Measurements from ENCODE around the gene SLC12A9. TPM values are rescaled to one million over a fixed set of nuclear protein-coding genes. Genes with fewer than 3 reads are reported as not detected.

Gene SLC12A9
- total and polyA plus RNA-seq, 5 donors from 2014 or later: 5.7 to 42.7 (median 6.3) TPM

GRCh38 chr7:100827330-100828226, 24.9 kb upstream of the SLC12A9 start, which contains the start of gene EPHB4:
EPHB4 (minus strand) TSS chr7:100827523; CDS start chr7:100827030, 493 bp downstream.
- H3K36me3 Mint-ChIP-seq: no peaks in the 10 kb centered on the region
- H3K9me3 Mint-ChIP-seq: peaks cover 0 to 2% (median 0%) of the 10 kb centered on the region in 7 donors
- Histone ChIP-seq H3K4me1 (ENCODE audit: control insufficient read depth, insufficient read depth, low read length, poor library complexity, severe bottlenecking) (peaks cover 20% of the 10 kb centered on the region), H3K9me3 (ENCODE audit: control insufficient read depth in 2 of 2, low read length in 2 of 2) (no peaks in the 10 kb centered on the region), H3K27me3 (ENCODE audit: control insufficient read depth, insufficient read depth, low read length) (peaks cover 10% of the 10 kb centered on the region), H3K36me3 (ENCODE audit: control insufficient read depth, insufficient read depth, low read length) (no peaks in the 10 kb centered on the region), H3K4me3 (ENCODE audit: low read depth, low read length) (no peak within 1 kb of the TSS), H3K27ac (ENCODE audit: insufficient read depth, low read length, poor library complexity, severe bottlenecking) (no peak within 1 kb of the TSS)
- ATAC-seq (ENCODE audit: low read depth in 2 of 2): peak in 1 of 2 donors; percentile 14
- peak within 1 kb of the TSS; percentile 40 to 79 (median 66) for H3K4me3 Mint-ChIP-seq
- peaks cover 63% of the 10 kb centered on the region for H3K27me3 Mint-ChIP-seq
- no peak for DNase-seq
- no peak within 1 kb of the TSS for H3K27ac Mint-ChIP-seq
- H3K4me1 Mint-ChIP-seq: peaks cover 0 to 23% (median 13%) of the 10 kb centered on the region in 4 donors

- ATAC-seq (ENCODE audit: low read depth in 2 of 2) (no peak), DNase-seq (no peak)
- H3K36me3 ChIP-seq (ENCODE audit: control insufficient read depth, insufficient read depth, low read length): no peaks in the 10 kb centered on the region
- H3K9me3 Mint-ChIP-seq: peaks cover 0 to 2% (median 0%) of the 10 kb centered on the region in 7 donors
- no peaks in the 10 kb centered on the region for H3K36me3 Mint-ChIP-seq
- H3K9me3 ChIP-seq (ENCODE audit: control insufficient read depth in 2 of 2, low read length in 2 of 2): no peaks in the 10 kb centered on the region
- peaks cover 20% of the 10 kb centered on the region for H3K4me1 ChIP-seq (ENCODE audit: control insufficient read depth, insufficient read depth, low read length, poor library complexity, severe bottlenecking)
- H3K27ac ChIP-seq (ENCODE audit: insufficient read depth, low read length, poor library complexity, severe bottlenecking): no peak overlapping the region
- peaks cover 10% of the 10 kb centered on the region for H3K27me3 ChIP-seq (ENCODE audit: control insufficient read depth, insufficient read depth, low read length)
- no peak overlapping the region for H3K4me3 Mint-ChIP-seq
- H3K4me1 Mint-ChIP-seq: peaks cover 0 to 24% (median 13%) of the 10 kb centered on the region in 4 donors
- H3K27ac Mint-ChIP-seq: no peak overlapping the region
- no peak overlapping the region for H3K4me3 ChIP-seq (ENCODE audit: low read depth, low read length)
- H3K27me3 Mint-ChIP-seq: peaks cover 58% of the 10 kb centered on the region
Measured at GRCh38 chr7:100829150-100829716, 23.3 kb upstream of the SLC12A9 start.

GRCh38 chr7:100830396-100830795, 22.1 kb upstream of the SLC12A9 start:
- H3K36me3 ChIP-seq (ENCODE audit: control insufficient read depth, insufficient read depth, low read length): no peaks in the 10 kb centered on the region

GRCh38 chr7:100832281-100832633, 20.3 kb upstream of the SLC12A9 start:
- peaks cover 0 to 23% (median 10%) of the 10 kb centered on the region in 4 donors for H3K4me1 Mint-ChIP-seq
- no peaks in the 10 kb centered on the region for H3K9me3 ChIP-seq (ENCODE audit: control insufficient read depth in 2 of 2, low read length in 2 of 2)
- ATAC-seq (ENCODE audit: low read depth in 2 of 2): no peak
- peaks cover 4% of the 10 kb centered on the region for H3K27me3 ChIP-seq (ENCODE audit: control insufficient read depth, insufficient read depth, low read length)
- no peak overlapping the region for H3K27ac ChIP-seq (ENCODE audit: insufficient read depth, low read length, poor library complexity, severe bottlenecking)
- no peak for DNase-seq
- H3K4me3 Mint-ChIP-seq: no peak overlapping the region
- no peak overlapping the region for H3K27ac Mint-ChIP-seq
- H3K36me3 Mint-ChIP-seq: no peaks in the 10 kb centered on the region
- peaks cover 39% of the 10 kb centered on the region for H3K27me3 Mint-ChIP-seq
- H3K4me3 ChIP-seq (ENCODE audit: low read depth, low read length): no peak overlapping the region
- no peaks in the 10 kb centered on the region for H3K36me3 ChIP-seq (ENCODE audit: control insufficient read depth, insufficient read depth, low read length)
- H3K9me3 Mint-ChIP-seq: peaks cover 0 to 2% (median 0%) of the 10 kb centered on the region in 7 donors
- H3K4me1 ChIP-seq (ENCODE audit: control insufficient read depth, insufficient read depth, low read length, poor library complexity, severe bottlenecking): peaks cover 14% of the 10 kb centered on the region

More at GRCh38 chr7:100830396-100830795, 22.1 kb upstream of the SLC12A9 start:
- no peak overlapping the region for H3K4me3 Mint-ChIP-seq
- H3K27ac ChIP-seq (ENCODE audit: insufficient read depth, low read length, poor library complexity, severe bottlenecking): no peak overlapping the region
- peaks cover 0 to 2% (median 0%) of the 10 kb centered on the region in 7 donors for H3K9me3 Mint-ChIP-seq
- peaks cover 52% of the 10 kb centered on the region for H3K27me3 Mint-ChIP-seq
- no peak overlapping the region for H3K27ac Mint-ChIP-seq
- peaks cover 20% of the 10 kb centered on the region for H3K4me1 ChIP-seq (ENCODE audit: control insufficient read depth, insufficient read depth, low read length, poor library complexity, severe bottlenecking)
- no peak for DNase-seq
- no peak for ATAC-seq (ENCODE audit: low read depth in 2 of 2)
- H3K36me3 Mint-ChIP-seq: no peaks in the 10 kb centered on the region
- peaks cover 0 to 26% (median 11%) of the 10 kb centered on the region in 4 donors for H3K4me1 Mint-ChIP-seq
- no peak overlapping the region for H3K4me3 ChIP-seq (ENCODE audit: low read depth, low read length)
- peaks cover 9% of the 10 kb centered on the region for H3K27me3 ChIP-seq (ENCODE audit: control insufficient read depth, insufficient read depth, low read length)
- no peaks in the 10 kb centered on the region for H3K9me3 ChIP-seq (ENCODE audit: control insufficient read depth in 2 of 2, low read length in 2 of 2)

GRCh38 chr7:100835903-100836811, 16.4 kb upstream of the SLC12A9 start:
- no peaks in the 10 kb centered on the region for H3K36me3 ChIP-seq (ENCODE audit: control insufficient read depth, insufficient read depth, low read length)
- Mint-ChIP-seq H3K27me3 (peaks cover 10% of the 10 kb centered on the region), H3K27ac (peak overlapping the region in 2 of 3 donors; percentile 56 to 74), H3K9me3 (peaks cover 0 to 2% (median 0%) of the 10 kb centered on the region in 7 donors), H3K4me1 (peaks cover 0 to 16% (median 8%) of the 10 kb centered on the region in 4 donors), H3K36me3 (no peaks in the 10 kb centered on the region), H3K4me3 (peak overlapping the region in 2 of 4 donors; percentile 64 to 90)
- no peaks in the 10 kb centered on the region for H3K27me3 ChIP-seq (ENCODE audit: control insufficient read depth, insufficient read depth, low read length)
- ATAC-seq (ENCODE audit: low read depth in 2 of 2) (no peak), DNase-seq (no peak)
- H3K9me3 ChIP-seq (ENCODE audit: control insufficient read depth in 2 of 2, low read length in 2 of 2): no peaks in the 10 kb centered on the region
- no peak overlapping the region for H3K27ac ChIP-seq (ENCODE audit: insufficient read depth, low read length, poor library complexity, severe bottlenecking)
- H3K4me3 ChIP-seq (ENCODE audit: low read depth, low read length): no peak overlapping the region
- H3K4me1 ChIP-seq (ENCODE audit: control insufficient read depth, insufficient read depth, low read length, poor library complexity, severe bottlenecking): no peaks in the 10 kb centered on the region

GRCh38 chr7:100836812-100837098, 15.8 kb upstream of the SLC12A9 start:
- Mint-ChIP-seq H3K4me1 (peaks cover 0 to 16% (median 8%) of the 10 kb centered on the region in 4 donors), H3K9me3 (peaks cover 0 to 2% (median 0%) of the 10 kb centered on the region in 7 donors), H3K36me3 (no peaks in the 10 kb centered on the region), H3K4me3 (peak overlapping the region; percentile 80 to 94 (median 88)), H3K27me3 (peaks cover 6% of the 10 kb centered on the region), H3K27ac (peak overlapping the region in 2 of 3 donors; percentile 82 to 88)
- Histone ChIP-seq H3K27ac (ENCODE audit: insufficient read depth, low read length, poor library complexity, severe bottlenecking) (no peak overlapping the region), H3K27me3 (ENCODE audit: control insufficient read depth, insufficient read depth, low read length) (no peaks in the 10 kb centered on the region), H3K9me3 (ENCODE audit: control insufficient read depth in 2 of 2, low read length in 2 of 2) (no peaks in the 10 kb centered on the region), H3K4me3 (ENCODE audit: low read depth, low read length) (peak overlapping the region; percentile 61), H3K4me1 (ENCODE audit: control insufficient read depth, insufficient read depth, low read length, poor library complexity, severe bottlenecking) (no peaks in the 10 kb centered on the region), H3K36me3 (ENCODE audit: control insufficient read depth, insufficient read depth, low read length) (no peaks in the 10 kb centered on the region)
- no peak for ATAC-seq (ENCODE audit: low read depth in 2 of 2)
- no peak for DNase-seq

GRCh38 chr7:100837099-100837836, 15.2 kb upstream of the SLC12A9 start:
- Mint-ChIP-seq H3K36me3 (no peaks in the 10 kb centered on the region), H3K9me3 (peaks cover 0 to 2% (median 0%) of the 10 kb centered on the region in 7 donors), H3K4me1 (peaks cover 0 to 16% (median 8%) of the 10 kb centered on the region in 4 donors), H3K27me3 (peaks cover 2% of the 10 kb centered on the region), H3K27ac (peak overlapping the region; percentile 82 to 88 (median 86)), H3K4me3 (peak overlapping the region; percentile 80 to 94 (median 88))
- DNase-seq (peak; percentile 54 to 86 (median 59)), ATAC-seq (ENCODE audit: low read depth in 2 of 2) (peak; percentile 97 to 98)
- H3K36me3 ChIP-seq (ENCODE audit: control insufficient read depth, insufficient read depth, low read length): no peaks in the 10 kb centered on the region
- H3K27ac ChIP-seq (ENCODE audit: insufficient read depth, low read length, poor library complexity, severe bottlenecking): no peak overlapping the region
- H3K9me3 ChIP-seq (ENCODE audit: control insufficient read depth in 2 of 2, low read length in 2 of 2): no peaks in the 10 kb centered on the region
- H3K4me3 ChIP-seq (ENCODE audit: low read depth, low read length): peak overlapping the region; percentile 61
- H3K4me1 ChIP-seq (ENCODE audit: control insufficient read depth, insufficient read depth, low read length, poor library complexity, severe bottlenecking): no peaks in the 10 kb centered on the region
- H3K27me3 ChIP-seq (ENCODE audit: control insufficient read depth, insufficient read depth, low read length): no peaks in the 10 kb centered on the region
